ENCODE data around the gene SGPL1. TPM values are rescaled to one million over a fixed set of nuclear protein-coding genes. Genes with fewer than 3 reads are reported as not detected.

The SGPL1 gene
- total and polyA plus RNA-seq, 2 experiments from 2014 or later, result 12.0 to 42.7 TPM

- H3K9me3 Mint-ChIP-seq, result no peaks in the 10 kb centered on the region; the same call in 2 of the 3 replicates
- Histone ChIP-seq H3K9me2 (ENCODE audit: insufficient read depth) (no peaks in the 10 kb centered on the region), H3K4me2 (no peak overlapping the region), H3F3A (replicated peaks; ENCODE audit: low read depth) (no peaks in the 10 kb centered on the region), H3K4me3 (no peak overlapping the region), H3K27me3 (ENCODE audit: insufficient read depth) (no peaks in the 10 kb centered on the region), H3K36me3 (ENCODE audit: insufficient read depth) (no peaks in the 10 kb centered on the region), H2AFZ (no peak overlapping the region), H3K4me1 (ENCODE audit: insufficient read depth) (no peaks in the 10 kb centered on the region), H3K27ac (ENCODE audit: low read depth) (no peak overlapping the region), H4K20me1 (replicated peaks; ENCODE audit: insufficient read depth) (no peaks in the 10 kb centered on the region), H3K79me2 (replicated peaks; ENCODE audit: insufficient read depth) (peaks cover 24% of the 10 kb centered on the region)
- H3K4me1 Mint-ChIP-seq, result no peaks in the 10 kb centered on the region
- peaks cover 1% of the 10 kb centered on the region for H3K27me3 Mint-ChIP-seq (ENCODE audit: insufficient read depth, low read depth, poor library complexity)
- no peak overlapping the region for H3K27ac Mint-ChIP-seq
- DNase-seq (ENCODE audit: low spot score), result no peak
- TF ChIP-seq ZNF114 (CRISPR knock-in tag; IDR thresholded peaks at IDR 0.05) (no peak), STAT1 (IDR thresholded peaks at IDR 0.05; ENCODE audit: unreplicated experiment) (no peak), POLR2AphosphoS5 (IDR thresholded peaks at IDR 0.05; ENCODE audit: low read depth) (no peak), EZH2phosphoT487 (IDR thresholded peaks at IDR 0.05; ENCODE audit: unreplicated experiment) (no peak)
- peaks cover 39% of the 10 kb centered on the region for H3K36me3 Mint-ChIP-seq (ENCODE audit: low read depth)
- no peak for ATAC-seq
- no peak overlapping the region for H3K4me3 Mint-ChIP-seq
These were observed 31.0 kb downstream of the SGPL1 start for GRCh38 chr10:70846795-70847194.

- H3K4me1 ChIP-seq (ENCODE audit: insufficient read depth), result no peaks in the 10 kb centered on the region
- no peak overlapping the region for H3K27ac ChIP-seq (ENCODE audit: low read depth)
These were observed 32.1 kb downstream of the SGPL1 start for GRCh38 chr10:70847659-70848360.

DNA sequence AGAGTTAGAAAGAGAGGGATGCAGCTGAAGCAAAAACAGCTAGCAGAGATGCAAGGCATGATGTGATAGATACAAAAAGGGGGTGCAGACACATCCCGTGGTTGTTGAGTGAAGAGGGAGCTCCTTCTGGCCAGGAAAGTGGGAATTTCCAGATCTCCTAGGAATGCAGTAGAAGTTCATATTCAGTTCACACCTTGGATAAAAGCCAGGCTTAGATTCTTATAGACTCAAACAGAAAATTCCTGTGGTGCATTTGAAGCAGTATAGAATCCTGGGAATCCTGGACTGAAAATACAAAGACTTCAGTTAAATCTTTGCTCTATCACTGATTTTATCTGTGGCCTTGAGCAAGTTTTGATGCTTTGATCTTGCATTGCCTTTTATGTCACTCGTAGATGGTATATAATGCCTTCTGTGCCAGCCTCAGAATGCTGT, 33.9 kb downstream of the SGPL1 start:
- Histone ChIP-seq H3K79me2 (replicated peaks; ENCODE audit: insufficient read depth) (0 out of 2 replicates have a peak, but pooled peaks cover 4% of the 10 kb centered on the region), H3K27ac (ENCODE audit: low read depth) (no peak overlapping the region), H3K4me3 (no peak overlapping the region), H4K20me1 (replicated peaks; ENCODE audit: insufficient read depth) (no peaks in the 10 kb centered on the region), H3K4me2 (no peak overlapping the region), H3K36me3 (ENCODE audit: insufficient read depth) (peaks cover 2% of the 10 kb centered on the region; the same call in 1 of the 2 replicates), H3K9me2 (ENCODE audit: insufficient read depth) (no peaks in the 10 kb centered on the region), H2AFZ (no peak overlapping the region), H3K27me3 (ENCODE audit: insufficient read depth) (no peaks in the 10 kb centered on the region), H3F3A (replicated peaks; ENCODE audit: low read depth) (no peaks in the 10 kb centered on the region), H3K4me1 (ENCODE audit: insufficient read depth) (no peaks in the 10 kb centered on the region)
- peaks cover 4% of the 10 kb centered on the region for H3K27me3 Mint-ChIP-seq (ENCODE audit: insufficient read depth, low read depth, poor library complexity)
- peaks cover 37% of the 10 kb centered on the region; the same call in 2 of the 3 replicates for H3K36me3 Mint-ChIP-seq (ENCODE audit: low read depth)
- no peak for ATAC-seq
- no peak for DNase-seq (ENCODE audit: low spot score)
- H3K9me3 Mint-ChIP-seq, result no peaks in the 10 kb centered on the region; the same call in 2 of the 3 replicates
- no peak overlapping the region for H3K27ac Mint-ChIP-seq
- H3K4me1 Mint-ChIP-seq, result no peaks in the 10 kb centered on the region
- no peak overlapping the region for H3K4me3 Mint-ChIP-seq
- TF ChIP-seq CREB1 (CRISPR knock-in tag; IDR thresholded peaks at IDR 0.05; ENCODE audit: low read depth), result no peak
- TF ChIP-seq STAT1 (IDR thresholded peaks at IDR 0.05; ENCODE audit: unreplicated experiment), result no peak
- no peak for TF ChIP-seq NANOG (IDR thresholded peaks at IDR 0.05; ENCODE audit: borderline replicate concordance)
- TF ChIP-seq ZNF114 (CRISPR knock-in tag; IDR thresholded peaks at IDR 0.05), result no peak
- TF ChIP-seq EZH2 (IDR thresholded peaks at IDR 0.05; ENCODE audit: low read depth, unreplicated experiment), result no peak
- no peak for TF ChIP-seq POLR2AphosphoS5 (IDR thresholded peaks at IDR 0.05; ENCODE audit: low read depth)
- no peak for TF ChIP-seq ZNF331 (CRISPR knock-in tag; IDR thresholded peaks at IDR 0.05; ENCODE audit: low read depth)
- TF ChIP-seq EZH2phosphoT487 (IDR thresholded peaks at IDR 0.05; ENCODE audit: unreplicated experiment), result no peak
- TF ChIP-seq, protein P1, sequence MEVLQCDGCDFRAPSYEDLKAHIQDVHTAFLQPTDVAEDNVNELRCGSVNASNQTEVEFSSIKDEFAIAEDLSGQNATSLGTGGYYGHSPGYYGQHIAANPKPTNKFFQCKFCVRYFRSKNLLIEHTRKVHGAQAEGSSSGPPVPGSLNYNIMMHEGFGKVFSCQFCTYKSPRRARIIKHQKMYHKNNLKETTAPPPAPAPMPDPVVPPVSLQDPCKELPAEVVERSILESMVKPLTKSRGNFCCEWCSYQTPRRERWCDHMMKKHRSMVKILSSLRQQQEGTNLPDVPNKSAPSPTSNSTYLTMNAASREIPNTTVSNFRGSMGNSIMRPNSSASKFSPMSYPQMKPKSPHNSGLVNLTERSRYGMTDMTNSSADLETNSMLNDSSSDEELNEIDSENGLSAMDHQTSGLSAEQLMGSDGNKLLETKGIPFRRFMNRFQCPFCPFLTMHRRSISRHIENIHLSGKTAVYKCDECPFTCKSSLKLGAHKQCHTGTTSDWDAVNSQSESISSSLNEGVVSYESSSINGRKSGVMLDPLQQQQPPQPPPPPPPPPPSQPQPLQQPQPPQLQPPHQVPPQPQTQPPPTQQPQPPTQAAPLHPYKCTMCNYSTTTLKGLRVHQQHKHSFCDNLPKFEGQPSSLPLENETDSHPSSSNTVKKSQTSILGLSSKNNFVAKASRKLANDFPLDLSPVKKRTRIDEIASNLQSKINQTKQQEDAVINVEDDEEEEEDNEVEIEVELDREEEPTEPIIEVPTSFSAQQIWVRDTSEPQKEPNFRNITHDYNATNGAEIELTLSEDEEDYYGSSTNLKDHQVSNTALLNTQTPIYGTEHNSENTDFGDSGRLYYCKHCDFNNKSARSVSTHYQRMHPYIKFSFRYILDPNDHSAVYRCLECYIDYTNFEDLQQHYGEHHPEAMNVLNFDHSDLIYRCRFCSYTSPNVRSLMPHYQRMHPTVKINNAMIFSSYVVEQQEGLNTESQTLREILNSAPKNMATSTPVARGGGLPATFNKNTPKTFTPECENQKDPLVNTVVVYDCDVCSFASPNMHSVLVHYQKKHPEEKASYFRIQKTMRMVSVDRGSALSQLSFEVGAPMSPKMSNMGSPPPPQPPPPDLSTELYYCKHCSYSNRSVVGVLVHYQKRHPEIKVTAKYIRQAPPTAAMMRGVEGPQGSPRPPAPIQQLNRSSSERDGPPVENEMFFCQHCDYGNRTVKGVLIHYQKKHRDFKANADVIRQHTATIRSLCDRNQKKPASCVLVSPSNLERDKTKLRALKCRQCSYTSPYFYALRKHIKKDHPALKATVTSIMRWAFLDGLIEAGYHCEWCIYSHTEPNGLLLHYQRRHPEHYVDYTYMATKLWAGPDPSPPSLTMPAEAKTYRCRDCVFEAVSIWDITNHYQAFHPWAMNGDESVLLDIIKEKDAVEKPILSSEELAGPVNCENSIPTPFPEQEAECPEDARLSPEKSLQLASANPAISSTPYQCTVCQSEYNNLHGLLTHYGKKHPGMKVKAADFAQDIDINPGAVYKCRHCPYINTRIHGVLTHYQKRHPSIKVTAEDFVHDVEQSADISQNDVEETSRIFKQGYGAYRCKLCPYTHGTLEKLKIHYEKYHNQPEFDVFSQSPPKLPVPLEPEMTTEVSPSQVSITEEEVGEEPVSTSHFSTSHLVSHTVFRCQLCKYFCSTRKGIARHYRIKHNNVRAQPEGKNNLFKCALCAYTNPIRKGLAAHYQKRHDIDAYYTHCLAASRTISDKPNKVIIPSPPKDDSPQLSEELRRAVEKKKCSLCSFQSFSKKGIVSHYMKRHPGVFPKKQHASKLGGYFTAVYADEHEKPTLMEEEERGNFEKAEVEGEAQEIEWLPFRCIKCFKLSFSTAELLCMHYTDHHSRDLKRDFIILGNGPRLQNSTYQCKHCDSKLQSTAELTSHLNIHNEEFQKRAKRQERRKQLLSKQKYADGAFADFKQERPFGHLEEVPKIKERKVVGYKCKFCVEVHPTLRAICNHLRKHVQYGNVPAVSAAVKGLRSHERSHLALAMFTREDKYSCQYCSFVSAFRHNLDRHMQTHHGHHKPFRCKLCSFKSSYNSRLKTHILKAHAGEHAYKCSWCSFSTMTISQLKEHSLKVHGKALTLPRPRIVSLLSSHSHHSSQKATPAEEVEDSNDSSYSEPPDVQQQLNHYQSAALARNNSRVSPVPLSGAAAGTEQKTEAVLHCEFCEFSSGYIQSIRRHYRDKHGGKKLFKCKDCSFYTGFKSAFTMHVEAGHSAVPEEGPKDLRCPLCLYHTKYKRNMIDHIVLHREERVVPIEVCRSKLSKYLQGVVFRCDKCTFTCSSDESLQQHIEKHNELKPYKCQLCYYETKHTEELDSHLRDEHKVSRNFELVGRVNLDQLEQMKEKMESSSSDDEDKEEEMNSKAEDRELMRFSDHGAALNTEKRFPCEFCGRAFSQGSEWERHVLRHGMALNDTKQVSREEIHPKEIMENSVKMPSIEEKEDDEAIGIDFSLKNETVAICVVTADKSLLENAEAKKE (CRISPR knock-in tag; IDR thresholded peaks at IDR 0.05), result no peak

More at GRCh38 chr10:70847659-70848360, 32.1 kb downstream of the SGPL1 start:
- Mint-ChIP-seq H3K9me3 (no peaks in the 10 kb centered on the region; the same call in 2 of the 3 replicates), H3K36me3 (ENCODE audit: low read depth) (peaks cover 36% of the 10 kb centered on the region), H3K27ac (peak overlapping the region; percentile 80), H3K4me1 (no peaks in the 10 kb centered on the region), H3K4me3 (no peak overlapping the region), H3K27me3 (ENCODE audit: insufficient read depth, low read depth, poor library complexity) (peaks cover 1% of the 10 kb centered on the region)
- no peak for ATAC-seq
- Histone ChIP-seq H3F3A (replicated peaks; ENCODE audit: low read depth) (no peaks in the 10 kb centered on the region), H3K9me2 (ENCODE audit: insufficient read depth) (no peaks in the 10 kb centered on the region), H3K79me2 (replicated peaks; ENCODE audit: insufficient read depth) (peaks cover 14% of the 10 kb centered on the region), H2AFZ (no peak overlapping the region), H3K36me3 (ENCODE audit: insufficient read depth) (no peaks in the 10 kb centered on the region), H3K4me2 (no peak overlapping the region), H3K4me3 (no peak overlapping the region), H4K20me1 (replicated peaks; ENCODE audit: insufficient read depth) (no peaks in the 10 kb centered on the region), H3K27me3 (ENCODE audit: insufficient read depth) (no peaks in the 10 kb centered on the region)
- no peak for TF ChIP-seq JUNB (IDR thresholded peaks at IDR 0.05; ENCODE audit: unreplicated experiment)
- no peak for TF ChIP-seq EZH2phosphoT487 (IDR thresholded peaks at IDR 0.05; ENCODE audit: unreplicated experiment)
- DNase-seq (ENCODE audit: low spot score), result no peak

All from GM23338 (cell line).